Astrocyte of the hippocampus (primary cell): ENCODE data around the gene TPD52L2.
A peak's percentile ranks its signal among the peaks of the same experiment; 100 is the strongest.
"Not testable (repeated sequence)": the region's sequence is repeated elsewhere in the genome, so short reads cannot be mapped to it uniquely, and the experiment has no call there.

Experiments used
- DNase-seq: peaks from one replicate; pipeline ENCODE4 v3.0.0; 2011; ENCODE audit warnings: low read depth, low spot score

Gene TPD52L2

DNA sequence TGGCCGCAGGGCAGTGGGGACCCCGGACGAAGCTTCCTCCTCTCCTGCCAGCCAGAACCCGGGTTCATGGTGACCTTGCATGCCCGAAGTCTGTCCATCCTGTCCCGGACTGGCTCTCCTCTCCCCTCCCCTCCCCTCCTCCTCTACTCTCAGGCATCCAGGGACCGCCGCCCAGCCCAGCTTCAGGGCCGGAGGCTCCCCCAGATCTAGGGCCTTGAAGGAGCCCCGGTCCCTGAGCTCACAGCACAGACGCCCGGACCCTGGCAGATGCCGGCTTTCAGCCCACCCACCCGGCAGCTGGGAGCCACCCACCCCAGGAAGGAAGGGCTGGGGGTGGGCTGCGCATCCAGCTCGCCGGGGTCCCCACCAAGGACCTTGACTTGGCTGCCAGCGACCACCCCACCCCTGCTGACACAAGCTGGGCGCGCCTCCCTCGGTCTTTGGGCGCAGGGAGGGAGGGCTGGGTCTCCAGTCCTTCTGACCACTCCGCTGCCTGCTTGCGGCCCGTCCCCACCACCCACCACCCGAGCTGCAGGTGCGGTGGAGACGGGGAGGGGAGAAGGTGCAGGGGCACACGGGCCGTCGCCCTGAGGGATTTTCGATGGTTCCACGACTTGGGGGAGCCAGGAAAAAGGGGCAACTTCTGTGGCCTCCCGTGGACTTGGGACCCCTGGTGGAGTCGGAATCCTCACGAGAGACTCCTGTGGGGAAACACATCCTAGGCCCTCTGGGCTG, 9.5 kb upstream of the TPD52L2 start:
- peak; percentile 24 for DNase-seq

DNA sequence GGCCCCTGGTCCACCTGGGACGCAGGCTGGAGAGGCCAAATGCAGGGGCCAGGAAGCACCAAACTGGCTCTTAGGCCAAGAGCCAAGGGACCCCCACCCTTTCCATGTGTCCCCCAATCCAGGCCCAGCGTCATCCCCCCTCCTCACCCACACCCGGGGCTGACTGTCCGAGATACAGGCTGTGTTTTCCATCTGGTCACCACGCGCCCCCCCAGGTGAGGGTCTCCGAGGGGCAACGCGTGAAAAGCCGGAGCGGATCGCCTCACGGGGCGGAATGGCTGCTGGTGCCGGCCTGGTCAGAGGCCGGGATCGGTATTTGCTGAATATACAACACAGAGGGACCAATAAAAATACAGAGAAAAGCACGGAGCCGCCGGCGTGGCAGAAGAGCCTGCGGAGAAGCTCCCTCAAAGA, 9.0 kb upstream of the TPD52L2 start:
- no peak for DNase-seq

GRCh38 chr20:63857764-63858392, 7.2 kb upstream of the TPD52L2 start:
- no peak for DNase-seq

DNA sequence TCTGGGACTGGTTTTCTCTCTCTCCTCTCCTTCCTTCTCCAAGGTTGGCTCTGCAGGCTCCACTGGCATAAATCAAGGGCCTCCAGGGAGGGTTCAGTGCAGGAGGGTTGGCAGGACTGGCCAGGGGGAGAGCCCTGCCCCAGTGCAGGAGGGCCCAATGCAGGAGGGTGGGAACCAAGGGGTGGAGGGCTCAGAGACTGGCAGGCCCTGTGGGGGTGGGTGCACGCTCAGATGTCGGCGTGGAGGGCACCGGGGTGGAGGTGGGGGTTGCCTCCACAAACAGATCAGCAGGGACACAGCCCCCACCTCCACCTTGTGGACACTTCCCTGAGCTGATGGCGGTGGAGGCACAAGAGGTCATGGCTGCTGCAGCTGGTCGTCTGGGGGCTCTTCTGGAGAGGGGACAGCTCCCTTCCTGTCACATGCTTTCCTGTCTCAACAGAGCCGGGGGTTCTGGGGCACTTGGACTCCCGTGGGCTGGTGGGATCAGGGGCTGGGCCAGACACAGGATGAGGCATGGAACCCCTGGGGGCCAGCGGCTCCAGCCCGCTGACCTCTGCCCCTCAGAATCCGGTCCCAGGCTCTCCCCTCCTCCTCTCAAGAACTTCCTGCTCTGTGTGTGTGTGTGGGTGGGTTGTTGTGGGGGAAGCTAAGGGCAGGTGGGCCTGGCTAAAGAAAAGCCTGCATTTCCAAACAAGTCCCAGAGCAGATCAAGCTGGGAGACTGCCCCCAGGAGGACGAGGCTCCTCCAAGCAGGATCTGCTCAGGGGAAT, 6.5 kb upstream of the TPD52L2 start:
- peak; percentile 39 for DNase-seq

GRCh38 chr20:63859166-63859699, 5.8 kb upstream of the TPD52L2 start:
- DNase-seq, result no peak

DNA sequence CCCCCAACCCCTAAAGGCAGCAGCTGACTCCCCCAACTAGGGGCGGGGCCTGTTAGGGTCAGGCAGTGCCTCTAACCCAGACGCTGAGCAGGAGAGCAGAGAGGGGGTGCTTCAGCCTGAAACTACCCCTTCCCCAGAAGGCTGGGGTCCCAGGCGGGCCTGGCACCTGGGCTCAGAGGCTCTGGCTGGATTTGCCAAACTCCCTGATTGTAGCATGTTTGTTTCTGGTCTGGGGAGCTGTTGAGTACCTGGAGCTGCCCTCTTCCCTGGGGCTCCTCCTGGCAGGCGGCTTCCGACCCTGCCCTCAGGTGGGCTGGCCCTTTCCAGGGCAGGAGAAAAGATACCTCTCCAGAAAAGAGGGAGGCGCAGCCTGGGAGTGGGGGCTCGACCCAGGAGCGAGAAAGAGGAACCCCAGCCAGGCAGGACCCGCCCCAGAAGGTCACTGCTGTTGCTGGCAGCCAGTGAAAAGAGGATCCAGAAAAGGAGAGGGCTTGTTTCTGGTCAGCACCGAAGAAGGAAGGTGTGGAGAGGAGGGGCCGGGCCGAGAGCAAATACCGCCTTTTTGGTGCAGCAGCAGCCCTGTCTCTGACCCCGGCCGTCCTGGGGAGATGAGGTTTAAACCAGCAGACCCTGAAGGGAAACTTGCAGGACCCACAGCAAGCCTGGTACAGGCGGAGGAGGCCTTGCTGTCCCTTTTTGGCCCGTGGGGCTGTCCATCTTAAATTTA, 4.6 kb upstream of the TPD52L2 start:
- no peak for DNase-seq

DNA sequence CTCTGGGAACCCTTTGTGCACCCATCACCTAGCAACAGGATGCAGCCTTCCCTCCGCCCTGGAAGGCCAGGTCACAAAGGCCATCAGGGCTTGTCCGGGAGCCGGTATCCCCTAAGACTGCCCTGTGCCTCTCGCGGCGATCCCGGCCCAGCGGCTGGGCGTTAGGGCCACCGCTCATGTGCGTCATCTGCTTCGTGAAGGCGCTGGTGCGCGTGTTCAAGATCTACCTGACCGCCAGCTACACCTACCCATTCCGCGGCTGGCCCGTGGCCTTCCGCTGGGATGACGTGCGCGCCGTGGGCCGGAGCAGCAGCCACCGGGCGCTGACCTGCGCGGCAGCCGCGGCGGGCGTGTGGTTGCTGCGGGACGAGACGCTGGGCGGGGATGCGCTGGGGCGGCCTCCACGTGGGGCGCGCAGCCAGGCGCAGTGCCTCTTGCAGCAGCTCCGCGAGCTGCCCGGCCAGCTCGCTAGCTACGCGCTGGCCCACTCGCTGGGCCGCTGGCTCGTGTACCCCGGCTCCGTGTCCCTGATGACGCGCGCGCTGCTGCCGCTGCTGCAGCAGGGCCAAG, 3.6 kb upstream of the TPD52L2 start, which contains the start of gene ABHD16B:
TSS of gene ABHD16B (plus strand) at position 134 of the 570 bp plus-strand sequence. CDS start at position 177, 43 bp downstream.
- DNase-seq, result no peak

GRCh38 chr20:63861981-63862901, 2.8 kb upstream of the TPD52L2 start:
- no peak for DNase-seq

GRCh38 chr20:63863021-63863797, 1.9 kb upstream of the TPD52L2 start:
- no peak for DNase-seq

DNA sequence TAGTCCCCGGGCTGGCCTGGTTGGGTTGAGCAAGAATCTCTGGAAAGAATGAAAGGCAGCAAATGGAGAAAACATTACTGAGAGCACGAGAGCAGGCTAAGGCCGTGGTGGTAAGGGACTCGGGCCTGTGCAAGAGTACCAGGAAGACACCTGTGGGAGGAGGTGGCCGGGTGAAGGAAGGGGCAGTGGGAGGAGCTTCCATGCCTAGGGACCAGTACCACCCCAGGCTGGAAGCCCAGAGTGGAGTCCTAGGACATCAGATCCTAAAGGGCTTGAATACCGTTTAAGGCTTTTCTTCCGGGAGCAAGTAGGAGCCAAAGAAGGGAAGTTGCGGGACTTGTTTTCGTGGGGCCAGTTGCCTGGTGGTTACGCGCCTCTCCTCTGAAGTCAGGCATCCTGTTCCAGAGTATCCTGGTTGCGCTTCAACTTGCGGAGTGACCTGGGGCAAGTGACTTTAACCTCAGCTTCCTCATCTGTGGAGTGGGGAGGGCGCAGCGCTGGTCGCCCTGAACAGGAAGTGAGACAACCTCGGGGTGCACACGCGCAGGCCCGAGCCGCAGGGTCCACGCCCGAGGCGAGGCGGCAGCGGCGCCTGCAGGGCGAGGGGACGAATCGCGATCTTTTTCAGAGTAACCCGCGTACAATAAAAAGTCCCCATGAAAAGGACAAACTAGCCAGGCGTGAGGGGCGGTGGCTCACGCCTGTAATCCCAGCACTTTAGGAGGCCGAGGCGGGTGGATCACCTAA, 1.1 kb upstream of the TPD52L2 start:
- DNase-seq, result peak; percentile 88

GRCh38 chr20:63864545-63864977, 509 bp upstream of the TPD52L2 start:
- no peak for DNase-seq

DNA sequence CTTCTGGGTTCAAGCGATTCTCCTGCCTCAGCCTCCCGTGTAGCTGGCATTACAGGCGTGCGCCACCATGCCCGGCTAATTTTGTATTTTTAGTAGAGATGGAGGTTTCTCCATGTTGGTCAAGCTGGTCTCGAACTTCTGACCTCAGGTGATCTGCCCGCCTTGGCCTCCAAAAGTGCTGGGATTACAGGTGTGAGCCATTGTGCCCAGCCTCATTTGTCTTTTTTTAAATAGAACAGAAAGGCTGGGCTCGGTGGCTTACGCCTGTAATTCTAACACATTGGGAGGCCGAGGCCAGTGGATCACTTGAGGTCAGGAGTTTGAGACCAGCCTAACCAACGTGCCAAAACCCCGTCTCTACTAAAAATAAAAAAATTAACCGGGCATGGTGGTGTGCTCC, 2.0 kb downstream of the TPD52L2 start:
- DNase-seq, result not testable (repeated sequence)

DNA sequence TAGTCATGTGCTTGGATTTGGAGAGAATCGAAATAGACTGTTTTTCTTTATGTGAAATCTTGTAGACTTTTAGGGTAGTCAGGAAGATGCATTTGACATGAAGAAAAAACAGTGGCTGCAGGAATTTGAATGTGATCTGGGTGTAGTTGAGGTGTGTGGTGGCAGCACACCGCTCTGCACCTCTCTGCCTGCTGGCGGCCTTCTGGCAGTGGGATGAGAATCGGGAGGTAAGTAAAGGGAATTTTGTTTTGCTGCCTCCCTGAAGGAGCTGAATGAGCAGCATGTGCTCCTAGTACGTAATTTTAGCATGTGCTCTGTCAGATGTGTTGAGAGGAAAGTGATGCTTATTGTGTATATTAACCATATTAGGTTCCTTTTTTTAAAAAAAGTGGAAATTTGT, 3.2 kb downstream of the TPD52L2 start:
- no peak for DNase-seq

DNA sequence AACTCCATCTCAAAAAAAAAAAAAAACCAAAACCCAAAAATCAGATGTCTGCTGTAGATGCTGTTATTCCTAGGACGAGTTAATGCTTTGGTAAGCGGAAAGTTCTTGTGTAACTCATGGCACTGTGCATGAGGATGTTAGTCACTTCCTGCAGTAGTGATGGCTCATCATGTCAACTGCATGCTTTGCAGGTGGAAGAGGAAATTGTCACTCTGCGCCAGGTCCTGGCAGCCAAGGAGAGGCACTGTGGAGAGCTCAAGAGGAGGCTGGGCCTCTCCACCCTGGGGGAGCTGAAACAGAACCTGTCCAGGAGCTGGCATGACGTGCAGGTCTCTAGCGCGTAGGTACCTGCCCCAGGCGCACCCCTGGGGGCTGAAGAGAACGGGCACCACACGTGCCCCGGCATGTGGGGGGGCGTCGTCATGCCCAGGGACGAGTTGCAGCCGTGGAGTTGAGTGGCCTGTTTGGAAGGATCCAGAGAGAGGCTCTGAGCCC, 8.5 kb downstream of the TPD52L2 start:
- no peak for DNase-seq

GRCh38 chr20:63874241-63874640, 9.2 kb downstream of the TPD52L2 start:
- not testable (repeated sequence) for DNase-seq

DNA sequence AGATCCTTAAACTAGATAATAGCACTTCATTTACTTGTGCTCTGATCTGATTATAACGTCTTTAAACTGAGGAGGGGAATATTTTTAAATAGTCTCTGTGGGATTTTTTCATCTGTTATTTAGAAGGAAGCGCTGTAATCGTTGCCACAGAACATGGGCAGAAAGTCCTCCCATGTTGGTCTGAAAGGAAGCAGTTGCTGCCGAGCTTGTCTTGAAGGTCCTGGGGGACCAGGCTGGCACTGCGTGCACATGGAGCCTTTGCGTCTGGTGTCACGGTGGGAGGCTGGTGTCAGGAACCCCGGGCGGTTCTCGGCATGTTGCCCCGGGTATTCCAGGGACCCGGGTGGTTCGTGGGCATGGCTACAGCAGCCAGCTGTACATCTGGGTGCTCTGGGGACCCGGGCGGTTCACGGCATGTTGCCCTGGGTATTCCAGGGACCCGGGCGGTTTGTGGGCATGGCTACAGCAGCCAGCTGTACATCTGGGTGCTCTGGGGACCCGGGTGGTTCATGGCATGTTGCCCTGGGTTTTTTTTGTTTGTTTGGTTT, 11.5 kb downstream of the TPD52L2 start:
- DNase-seq, result no peak

DNA sequence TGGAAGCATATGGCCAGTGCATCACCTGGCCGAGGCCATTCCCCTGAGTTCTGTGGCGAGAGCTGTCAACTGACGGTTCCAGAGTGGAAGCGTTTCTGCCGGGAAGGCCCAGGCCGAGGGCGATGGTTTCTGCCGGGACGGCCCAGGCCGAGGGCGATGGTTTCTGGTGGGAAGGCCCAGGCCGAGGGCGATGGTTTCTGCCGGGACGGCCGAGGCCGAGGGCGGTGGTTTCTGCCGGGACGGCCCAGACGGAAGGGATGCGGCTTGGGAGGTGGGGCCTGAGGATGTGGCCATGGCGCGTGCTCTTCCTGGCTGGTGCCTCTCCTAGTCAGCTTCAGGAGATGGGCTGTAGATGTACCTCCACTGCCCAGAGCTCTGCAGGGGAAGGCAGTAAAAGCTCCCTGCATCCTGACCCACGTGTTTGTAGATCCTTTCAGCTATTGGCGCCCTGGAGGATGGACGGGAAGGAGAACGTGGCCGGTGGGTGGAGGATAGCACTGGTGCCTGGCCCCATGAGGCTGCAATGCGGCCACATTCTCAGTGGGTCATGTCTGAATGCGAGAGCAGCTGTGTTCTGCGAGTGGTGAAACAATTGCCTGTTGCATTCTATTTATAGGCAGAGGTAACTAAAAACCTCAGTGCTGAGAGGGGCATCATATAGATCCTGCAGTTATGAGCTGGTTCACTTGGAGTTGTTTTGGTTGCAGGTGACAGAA, 12.8 kb downstream of the TPD52L2 start:
- DNase-seq, result no peak
